HepG2 (cell line): Measurements from ENCODE around the gene ETHE1. TPM values are rescaled to one million over a fixed set of nuclear protein-coding genes. Genes with fewer than 3 reads are reported as not detected.

ENCODE experiments used
- ATAC-seq: fragments of 200-7000 bp; cut with Tn5 transposase; 3 replicates; pipeline ENCODE4 v1.9.1; 2020; ENCODE audit warnings: mild to moderate bottlenecking, moderate library complexity
- BruUV-seq: library from RNA; stranded (reverse); fragments of 400-500 nt; replicated peaks from 2 replicates; lab custom pipeline; 2021; lab: Mats Ljungman, UMichigan
- CTCF ChIA-PET: fragments of 300-600 bp; formaldehyde crosslinking; extraction: SDS; loops from one replicate; lab custom pipeline; 2021; ENCODE audit warnings: low total read pairs, inconsistent platforms, low intra/inter-chr PET ratio; lab: Yijun Ruan, JAX
- POLR2A ChIA-PET: fragments of 350-600 bp; sonication (Branson Sonifier 250); formaldehyde crosslinking; loops from one replicate; lab custom pipeline; 2020; ENCODE audit warnings: antibody characterized with exemption, inconsistent platforms; lab: Yijun Ruan, JAX
- DNase-seq: peaks from one replicate; pipeline ENCODE4 v3.0.0-alpha.2; 2015; ENCODE audit warnings: low spot score
- FAIRE-seq: peaks from 3 replicates; lab custom pipeline; 2011; peaks lifted over from hg19 to GRCh38; lab: Jason Lieb, UNC
- H2AFZ ChIP-seq: one replicate; pipeline ENCODE4 v1.6.1; 2011; ENCODE audit warnings: low read length, inconsistent platforms
- H3K27ac ChIP-seq: fragments of 300-600 bp; 3 replicates; pipeline ENCODE4 v1.8.0; 2011; ENCODE audit warnings: mixed run types, mild to moderate bottlenecking, mixed read lengths, low read length, inconsistent platforms; ENCODE audit not compliant: insufficient read depth; ENCODE audit errors: extremely low read length
- H3K27me3 ChIP-seq, 2 experiments: fragments of 200-600 bp in 1 of 2; 2 replicates in 1 of 2; 3 replicates in 1 of 2; pipeline versions ENCODE4 v1.6.0 to v1.8.0; 2011; ENCODE audit warnings: low read length in 2 of 2, mild to moderate bottlenecking in 2 of 2, moderate library complexity in 2 of 2, inconsistent platforms in 1 of 2; ENCODE audit not compliant: insufficient read depth in 2 of 2, control insufficient read depth in 1 of 2
- H3K36me3 ChIP-seq, 2 experiments: fragments of 200-600 bp in 1 of 2; replicated peaks in 1 of 2; 2 replicates in 1 of 2; 3 replicates in 1 of 2; pipeline versions ENCODE4 v1.5.1 to v1.8.0; 2011; ENCODE audit warnings: low read length in 2 of 2, inconsistent platforms in 1 of 2; ENCODE audit not compliant: insufficient read depth in 2 of 2, control insufficient read depth in 1 of 2
- H3K4me1 ChIP-seq: 2 replicates; pipeline ENCODE4 v1.5.1; 2012; ENCODE audit warnings: low read length, inconsistent platforms; ENCODE audit not compliant: insufficient read depth
- H3K4me2 ChIP-seq: 2 replicates; pipeline ENCODE4 v1.6.0; 2011; ENCODE audit warnings: low read depth, low read length, inconsistent platforms
- H3K4me3 ChIP-seq, 3 experiments: fragments of 200-600 bp in 1 of 3; sonication (generic), shearing (Covaris generic) in 1 of 3; replicated peaks in 1 of 3; 2 replicates each; pipeline ENCODE4 v1.5.1; 2011 to 2016; ENCODE audit warnings: low read length in 3 of 3, inconsistent platforms in 2 of 3, low read depth in 2 of 3, mild to moderate bottlenecking in 2 of 3, control low read depth in 1 of 3, mixed read lengths in 1 of 3; ENCODE audit not compliant: insufficient read depth in 1 of 3
- H3K79me2 ChIP-seq: one replicate; pipeline ENCODE4 v1.6.1; 2011; ENCODE audit warnings: low read length, inconsistent platforms; ENCODE audit not compliant: insufficient read depth
- H3K9ac ChIP-seq: 2 replicates; pipeline ENCODE4 v1.6.0; 2011; ENCODE audit warnings: mild to moderate bottlenecking, low read depth, low read length, inconsistent platforms; ENCODE audit not compliant: insufficient read depth
- H3K9me3 ChIP-seq: 2 replicates; pipeline ENCODE4 v1.5.1; 2012; ENCODE audit warnings: mild to moderate bottlenecking, low read length
- H4K20me1 ChIP-seq: 2 replicates; pipeline ENCODE4 v1.6.0; 2011; ENCODE audit warnings: inconsistent platforms, mild to moderate bottlenecking, low read length, moderate library complexity; ENCODE audit not compliant: insufficient read depth
- AKNA ChIP-seq: sonication (generic); formaldehyde crosslinking; IDR thresholded peaks from 2 replicates; pipeline ENCODE4 v1.4.0; 2020; ENCODE audit warnings: missing genetic modification reagents, borderline replicate concordance
- EEA1 ChIP-seq: sonication (generic); formaldehyde crosslinking; IDR thresholded peaks from 2 replicates; pipeline ENCODE4 v1.5.1; 2020; ENCODE audit warnings: mild to moderate bottlenecking, missing genetic modification reagents, borderline replicate concordance
- PLRG1 ChIP-seq: fragments of 450-650 bp; conservative IDR thresholded peaks from 2 replicates; pipeline ENCODE4 v1.6.1; 2016
- PREB ChIP-seq: sonication (generic); formaldehyde crosslinking; IDR thresholded peaks from 2 replicates; pipeline ENCODE4 v1.4.0; 2020; ENCODE audit warnings: missing genetic modification reagents
- RNF2 ChIP-seq: fragments of 450-650 bp; conservative IDR thresholded peaks from 2 replicates; pipeline ENCODE4 v1.6.1; 2016; ENCODE audit warnings: low read depth
- SATB2 ChIP-seq: sonication (generic); formaldehyde crosslinking; IDR thresholded peaks from 2 replicates; pipeline ENCODE4 v1.5.0; 2020; ENCODE audit warnings: missing genetic modification reagents
- SIN3B ChIP-seq: fragments of 150-350 bp; IDR thresholded peaks from 2 replicates; pipeline ENCODE4 v1.6.1; 2014; ENCODE audit warnings: low read length
- TAF1 ChIP-seq: sonication (generic); formaldehyde crosslinking; IDR thresholded peaks from 2 replicates; pipeline ENCODE4 v1.4.0; 2020; ENCODE audit warnings: missing genetic modification reagents
- ZBTB1 ChIP-seq: sonication (generic); formaldehyde crosslinking; IDR thresholded peaks from 2 replicates; pipeline ENCODE4 v1.4.0; 2020; ENCODE audit warnings: missing genetic modification reagents, borderline replicate concordance
- ZMAT3 ChIP-seq: sonication (generic); formaldehyde crosslinking; conservative IDR thresholded peaks from 2 replicates; pipeline ENCODE4 v1.7.0; 2021; ENCODE audit warnings: missing genetic modification reagents
- ZNF317 ChIP-seq: sonication (generic); formaldehyde crosslinking; IDR thresholded peaks from 2 replicates; pipeline ENCODE4 v1.5.0; 2020; ENCODE audit warnings: mild to moderate bottlenecking, missing genetic modification reagents
- ZNF775 ChIP-seq: sonication (generic); formaldehyde crosslinking; IDR thresholded peaks from 2 replicates; pipeline ENCODE4 v1.4.0; 2020; ENCODE audit warnings: missing genetic modification reagents, mild to moderate bottlenecking, moderate library complexity, borderline replicate concordance
- WGBS: methylation state at CpG from one replicate; pipeline ENCODE4 v1.1.6; 2017; ENCODE audit warnings: low lambda C conversion rate; 5-methylcytosine and 5-hydroxymethylcytosine counted together
- in situ Hi-C: cut with HindIII; loops from 2 replicates; pipeline ENCODE4 v1.10.0; 2017; ENCODE audit warnings: low pct_unique_long_range_greater_than_20kb; ENCODE audit not compliant: extremely low pct_ligation_motif_present
- intact Hi-C: fragments of 100-400 bp; cut with micrococcal nuclease; formaldehyde crosslinking; loops from one replicate; pipeline ENCODE4 v1.10.0; 2022; ENCODE audit not compliant: unreplicated experiment
- polyA plus RNA-seq, 8 experiments: library from polyadenylated mRNA; depleted of rRNA in 3 of 8; stranded (reverse) in 7 of 8; unstranded in 1 of 8; fragments of >200 nt; fragmentation: Illumina TruSeq in 4 of 8; extraction: Trizol in 4 of 8; gene quantifications; 2 replicates each; pipeline versions ENCODE4 v1.2.1 to v1.2.3, GENCODE V29; 2011 to 2016; ENCODE audit warnings: low read depth in 4 of 8, missing spikeins in 1 of 8, mixed read lengths in 1 of 8; ENCODE audit not compliant: insufficient read depth in 1 of 8
- total RNA-seq, 5 experiments: library from RNA; depleted of rRNA; stranded (reverse); fragments of >200 nt; fragmentation: Illumina TruSeq; extraction: Trizol; gene quantifications; 2 replicates each; pipeline ENCODE4 v1.2.3, GENCODE V29; 2016; ENCODE audit warnings: low read depth in 1 of 5
- TF ChIP-seq, protein P1 (sequence below): sonication (generic); formaldehyde crosslinking; IDR thresholded peaks from 2 replicates; pipeline ENCODE4 v1.8.0; 2022; ENCODE audit warnings: mild to moderate bottlenecking, missing genetic modification reagents
- TF ChIP-seq, protein P2 (sequence below): sonication (generic); formaldehyde crosslinking; IDR thresholded peaks from 2 replicates; pipeline ENCODE4 v1.5.0; 2020; ENCODE audit warnings: mild to moderate bottlenecking, missing genetic modification reagents, borderline replicate concordance

ETHE1 gene
- total and polyA plus RNA-seq, 2 of the 13 experiments (the other 11 are each of a cell fraction or from before 2014, with no cell fraction given): 32.5 to 58.4 TPM

DNA sequence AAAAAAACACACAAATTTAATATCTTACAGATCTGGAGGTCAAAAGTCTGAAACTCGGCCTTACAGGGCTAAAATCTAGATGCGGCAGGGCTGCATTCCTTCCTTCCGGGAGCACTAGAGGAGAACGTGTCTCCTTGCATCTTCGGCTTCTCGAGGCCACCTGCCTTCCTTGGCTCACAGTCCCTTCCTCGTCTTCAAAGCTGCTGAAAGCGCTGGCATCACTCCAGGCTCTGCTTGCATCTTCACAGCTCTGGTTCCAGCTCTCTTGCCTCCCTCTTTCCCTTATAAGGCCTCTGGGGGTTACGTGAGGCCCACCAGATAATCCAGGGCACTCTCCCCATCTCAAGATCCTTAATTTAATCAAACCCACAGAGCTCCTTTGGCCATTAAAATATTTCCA is 37.8 kb upstream of the ETHE1 start:
- no peak overlapping the region for H3K27ac ChIP-seq
- no peaks in the 10 kb centered on the region for H3K27me3 ChIP-seq
- no peak overlapping the region for H3K4me2 ChIP-seq
- ATAC-seq: no peak
- no peaks in the 10 kb centered on the region for H3K79me2 ChIP-seq
- no peaks in the 10 kb centered on the region for H3K9me3 ChIP-seq
- DNase-seq: no peak
- no peak overlapping the region for H2AFZ ChIP-seq
- no TSS peak for BruUV-seq
- POLR2A ChIA-PET: no interaction called here
- no peak overlapping the region for H3K4me3 ChIP-seq
- no peaks in the 10 kb centered on the region for H3K4me1 ChIP-seq
- FAIRE-seq: no peak
- intact Hi-C loops (no loop called here), in situ Hi-C loops (no loop called here)
- no peak overlapping the region for H3K9ac ChIP-seq
- 95% methylated on average over 9 of the region's 9 CpGs for WGBS
- H4K20me1 ChIP-seq: no peaks in the 10 kb centered on the region
- peaks cover 1 to 21% of the 10 kb centered on the region in 2 experiments; a peak in 3 of 5 replicates for H3K36me3 ChIP-seq
- CTCF ChIA-PET: no interaction called here
- TF ChIP-seq, protein P1, sequence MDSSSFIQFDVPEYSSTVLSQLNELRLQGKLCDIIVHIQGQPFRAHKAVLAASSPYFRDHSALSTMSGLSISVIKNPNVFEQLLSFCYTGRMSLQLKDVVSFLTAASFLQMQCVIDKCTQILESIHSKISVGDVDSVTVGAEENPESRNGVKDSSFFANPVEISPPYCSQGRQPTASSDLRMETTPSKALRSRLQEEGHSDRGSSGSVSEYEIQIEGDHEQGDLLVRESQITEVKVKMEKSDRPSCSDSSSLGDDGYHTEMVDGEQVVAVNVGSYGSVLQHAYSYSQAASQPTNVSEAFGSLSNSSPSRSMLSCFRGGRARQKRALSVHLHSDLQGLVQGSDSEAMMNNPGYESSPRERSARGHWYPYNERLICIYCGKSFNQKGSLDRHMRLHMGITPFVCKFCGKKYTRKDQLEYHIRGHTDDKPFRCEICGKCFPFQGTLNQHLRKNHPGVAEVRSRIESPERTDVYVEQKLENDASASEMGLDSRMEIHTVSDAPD: no peak
- TF ChIP-seq PREB (CRISPR knock-in tag) (no peak), ZMAT3 (CRISPR knock-in tag) (no peak), ZBTB1 (CRISPR knock-in tag) (no peak), SIN3B (no peak), EEA1 (CRISPR knock-in tag) (no peak), PLRG1 (no peak), AKNA (CRISPR knock-in tag) (no peak), RNF2 (no peak), ZNF317 (CRISPR knock-in tag) (no peak), SATB2 (CRISPR knock-in tag) (no peak), ZNF775 (no peak), TAF1 (CRISPR knock-in tag) (no peak)
- TF ChIP-seq, protein P2, sequence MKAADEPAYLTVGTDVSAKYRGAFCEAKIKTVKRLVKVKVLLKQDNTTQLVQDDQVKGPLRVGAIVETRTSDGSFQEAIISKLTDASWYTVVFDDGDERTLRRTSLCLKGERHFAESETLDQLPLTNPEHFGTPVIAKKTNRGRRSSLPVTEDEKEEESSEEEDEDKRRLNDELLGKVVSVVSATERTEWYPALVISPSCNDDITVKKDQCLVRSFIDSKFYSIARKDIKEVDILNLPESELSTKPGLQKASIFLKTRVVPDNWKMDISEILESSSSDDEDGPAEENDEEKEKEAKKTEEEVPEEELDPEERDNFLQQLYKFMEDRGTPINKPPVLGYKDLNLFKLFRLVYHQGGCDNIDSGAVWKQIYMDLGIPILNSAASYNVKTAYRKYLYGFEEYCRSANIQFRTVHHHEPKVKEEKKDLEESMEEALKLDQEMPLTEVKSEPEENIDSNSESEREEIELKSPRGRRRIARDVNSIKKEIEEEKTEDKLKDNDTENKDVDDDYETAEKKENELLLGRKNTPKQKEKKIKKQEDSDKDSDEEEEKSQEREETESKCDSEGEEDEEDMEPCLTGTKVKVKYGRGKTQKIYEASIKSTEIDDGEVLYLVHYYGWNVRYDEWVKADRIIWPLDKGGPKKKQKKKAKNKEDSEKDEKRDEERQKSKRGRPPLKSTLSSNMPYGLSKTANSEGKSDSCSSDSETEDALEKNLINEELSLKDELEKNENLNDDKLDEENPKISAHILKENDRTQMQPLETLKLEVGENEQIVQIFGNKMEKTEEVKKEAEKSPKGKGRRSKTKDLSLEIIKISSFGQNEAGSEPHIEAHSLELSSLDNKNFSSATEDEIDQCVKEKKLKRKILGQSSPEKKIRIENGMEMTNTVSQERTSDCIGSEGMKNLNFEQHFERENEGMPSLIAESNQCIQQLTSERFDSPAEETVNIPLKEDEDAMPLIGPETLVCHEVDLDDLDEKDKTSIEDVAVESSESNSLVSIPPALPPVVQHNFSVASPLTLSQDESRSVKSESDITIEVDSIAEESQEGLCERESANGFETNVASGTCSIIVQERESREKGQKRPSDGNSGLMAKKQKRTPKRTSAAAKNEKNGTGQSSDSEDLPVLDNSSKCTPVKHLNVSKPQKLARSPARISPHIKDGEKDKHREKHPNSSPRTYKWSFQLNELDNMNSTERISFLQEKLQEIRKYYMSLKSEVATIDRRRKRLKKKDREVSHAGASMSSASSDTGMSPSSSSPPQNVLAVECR (CRISPR knock-in tag): no peak
